IMR-90 (cell line): ENCODE results near the gene AAMP. TPM values are rescaled to one million over a fixed set of nuclear protein-coding genes. Genes with fewer than 3 reads are reported as not detected.
A peak's percentile ranks its signal among the peaks of the same experiment; 100 is the strongest.

ENCODE experiments used
- ATAC-seq: fragments of 200-7000 bp; cut with Tn5 transposase; 2 replicates; pipeline ENCODE4 v1.9.1; 2020; ENCODE audit warnings: low read depth, mild to moderate bottlenecking, moderate library complexity
- BruUV-seq: library from RNA; stranded (reverse); fragments of 400-500 nt; replicated peaks from 2 replicates; lab custom pipeline; 2021; lab: Mats Ljungman, UMichigan
- CTCF ChIA-PET: fragments of 300-600 bp; formaldehyde crosslinking; extraction: SDS; loops from one replicate; lab custom pipeline; 2021; ENCODE audit warnings: antibody characterized with exemption; lab: Yijun Ruan, JAX
- POLR2A ChIA-PET: fragments of 300-600 bp; sonication (Branson Sonifier 250); formaldehyde crosslinking; loops from one replicate; lab custom pipeline; 2022; ENCODE audit warnings: antibody characterized with exemption; ENCODE audit not compliant: unreplicated experiment; lab: Charles Lee
- DNase-seq: peaks from one replicate; pipeline ENCODE4 v3.0.0; 2013
- H2AFZ ChIP-seq: replicated peaks from 2 replicates; pipeline ENCODE3; 2013; ENCODE audit warnings: low read length, mild to moderate bottlenecking; ENCODE audit not compliant: poor library complexity
- H2AK5ac ChIP-seq: 2 replicates; pipeline ENCODE4 v1.6.1; 2013; ENCODE audit warnings: low read depth, low read length, inconsistent platforms
- H2AK9ac ChIP-seq: replicated peaks from 2 replicates; pipeline ENCODE3; 2013; ENCODE audit warnings: mild to moderate bottlenecking, low read depth, low read length, moderate library complexity; ENCODE audit not compliant: poor library complexity
- H2BK120ac ChIP-seq: 2 replicates; pipeline ENCODE4 v1.6.1; 2013; ENCODE audit warnings: low read depth, low read length, inconsistent platforms
- H2BK15ac ChIP-seq: 3 replicates; pipeline ENCODE4 v1.6.1; 2013; ENCODE audit warnings: low read depth, low read length, inconsistent platforms
- H2BK20ac ChIP-seq: 2 replicates; pipeline ENCODE4 v1.6.1; 2013; ENCODE audit warnings: low read depth, mild to moderate bottlenecking, inconsistent platforms, low read length, moderate library complexity
- H2BK5ac ChIP-seq: 2 replicates; pipeline ENCODE4 v1.6.1; 2013; ENCODE audit warnings: mild to moderate bottlenecking, low read depth, low read length, inconsistent platforms; ENCODE audit not compliant: poor library complexity, severe bottlenecking
- H3K14ac ChIP-seq: replicated peaks from 2 replicates; pipeline ENCODE4 v1.6.1; 2013; ENCODE audit warnings: low read depth, low read length, inconsistent platforms
- H3K18ac ChIP-seq: 2 replicates; pipeline ENCODE4 v1.6.1; 2013; ENCODE audit warnings: low read depth, low read length, control low read depth
- H3K23ac ChIP-seq: 2 replicates; pipeline ENCODE4 v1.6.1; 2013; ENCODE audit warnings: low read depth, low read length, inconsistent platforms
- H3K27ac ChIP-seq: 2 replicates; pipeline ENCODE4 v1.5.1; 2013; ENCODE audit warnings: mild to moderate bottlenecking, control low read depth, low read length; ENCODE audit not compliant: insufficient read depth
- H3K27me3 ChIP-seq: 2 replicates; pipeline ENCODE4 v1.6.1; 2013; ENCODE audit warnings: low read length; ENCODE audit not compliant: control insufficient read depth, insufficient read depth
- H3K36me3 ChIP-seq: 2 replicates; pipeline ENCODE4 v1.6.1; 2013; ENCODE audit warnings: low read length, mixed read lengths; ENCODE audit not compliant: control insufficient read depth, insufficient read depth
- H3K4ac ChIP-seq: 2 replicates; pipeline ENCODE4 v1.6.1; 2013; ENCODE audit warnings: low read depth, low read length, inconsistent platforms
- H3K4me1 ChIP-seq: 2 replicates; pipeline ENCODE4 v1.6.1; 2013; ENCODE audit warnings: low read length, mixed read lengths; ENCODE audit not compliant: control insufficient read depth, insufficient read depth
- H3K4me2 ChIP-seq: 2 replicates; pipeline ENCODE4 v1.6.1; 2013; ENCODE audit warnings: low read depth, mild to moderate bottlenecking, control low read depth, low read length, moderate library complexity
- H3K4me3 ChIP-seq: 2 replicates; pipeline ENCODE4 v1.5.1; 2013; ENCODE audit warnings: low read depth, mild to moderate bottlenecking, control low read depth, low read length, moderate library complexity; ENCODE audit not compliant: insufficient read depth
- H3K56ac ChIP-seq: 2 replicates; pipeline ENCODE4 v1.6.1; 2013; ENCODE audit warnings: low read length, inconsistent platforms; ENCODE audit not compliant: insufficient read depth; ENCODE audit errors: extremely low read depth
- H3K79me1 ChIP-seq, 2 experiments: 2 replicates each; pipeline ENCODE4 v1.6.1; 2013; ENCODE audit warnings: low read length in 2 of 2, inconsistent platforms in 1 of 2, low read depth in 1 of 2
- H3K9ac ChIP-seq: 2 replicates; pipeline ENCODE4 v1.6.1; 2013; ENCODE audit warnings: low read depth, low read length, control low read depth
- H3K9me1 ChIP-seq: 2 replicates; pipeline ENCODE4 v1.6.1; 2013; ENCODE audit warnings: low read length, inconsistent platforms; ENCODE audit not compliant: insufficient read depth
- H3K9me3 ChIP-seq: 2 replicates; pipeline ENCODE4 v1.6.1; 2013; ENCODE audit warnings: low read length; ENCODE audit not compliant: control insufficient read depth, insufficient read depth
- H4K20me1 ChIP-seq: 2 replicates; pipeline ENCODE4 v1.6.1; 2013; ENCODE audit warnings: low read length, inconsistent platforms; ENCODE audit not compliant: insufficient read depth
- H4K5ac ChIP-seq: 2 replicates; pipeline ENCODE4 v1.6.1; 2013; ENCODE audit warnings: mild to moderate bottlenecking, low read depth, low read length, control low read depth
- H4K8ac ChIP-seq, 2 experiments: 2 replicates each; pipeline ENCODE4 v1.6.1; 2013; ENCODE audit warnings: low read depth in 2 of 2, low read length in 2 of 2, control low read depth in 1 of 2, inconsistent platforms in 1 of 2
- H4K91ac ChIP-seq: 2 replicates; pipeline ENCODE4 v1.6.1; 2013; ENCODE audit warnings: low read depth, low read length, inconsistent platforms; ENCODE audit not compliant: insufficient read depth
- CEBPB ChIP-seq: IDR thresholded peaks from 2 replicates; pipeline ENCODE4 v1.6.1; 2012; ENCODE audit warnings: low read depth, low read length, improper control_type of control experiment
- CHD1 ChIP-seq: IDR thresholded peaks from 2 replicates; pipeline ENCODE4 v1.6.1; 2012; ENCODE audit warnings: low read depth, low read length, improper control_type of control experiment
- CTCF ChIP-seq: conservative IDR thresholded peaks from 2 replicates; pipeline ENCODE4 v1.5.1; 2012; ENCODE audit warnings: mild to moderate bottlenecking, low read depth, low read length, improper control_type of control experiment
- ELK1 ChIP-seq: fragments of 150-350 bp; IDR thresholded peaks from 2 replicates; pipeline ENCODE4 v1.6.1; 2016; ENCODE audit warnings: low read depth, mild to moderate bottlenecking, low read length, moderate library complexity, borderline replicate concordance
- MAFK ChIP-seq: IDR thresholded peaks from 2 replicates; pipeline ENCODE4 v1.6.1; 2012; ENCODE audit warnings: low read depth, low read length, improper control_type of control experiment
- MXI1 ChIP-seq: IDR thresholded peaks from 2 replicates; pipeline ENCODE4 v1.6.1; 2012; ENCODE audit warnings: low read depth, mild to moderate bottlenecking, low read length, moderate library complexity, borderline replicate concordance
- NFE2L2 ChIP-seq: fragments of 150-350 bp; IDR thresholded peaks from 2 replicates; pipeline ENCODE4 v1.6.1; 2016; ENCODE audit warnings: low read depth, mild to moderate bottlenecking, low read length
- SMC3 ChIP-seq: fragments of 150-350 bp; IDR thresholded peaks from 2 replicates; pipeline ENCODE4 v1.6.1; 2016; ENCODE audit warnings: low read depth, mild to moderate bottlenecking, antibody characterized with exemption, low read length, moderate library complexity
- USF2 ChIP-seq: fragments of 150-350 bp; IDR thresholded peaks from 2 replicates; pipeline ENCODE4 v1.6.1; 2017; ENCODE audit warnings: mild to moderate bottlenecking, antibody characterized with exemption, low read length, low read depth
- WGBS, 2 experiments: methylation state at CpG; one replicate each; pipeline versions ENCODE4 v1.1.5 to v1.1.7; 2013; ENCODE audit warnings: missing lambda C conversion rate in 2 of 2; ENCODE audit not compliant: insufficient read length in 1 of 2; ENCODE audit errors: extremely low coverage in 2 of 2; 5-methylcytosine and 5-hydroxymethylcytosine counted together
- dilution Hi-C: fragments of 300-500 bp; cut with HindIII; formaldehyde crosslinking; loops from one replicate; pipeline ENCODE4 v1.14.3; 2018; ENCODE audit warnings: low sequenced_read_pairs; ENCODE audit not compliant: unreplicated experiment
- in situ Hi-C: fragments of 300-500 bp; cut with MboI; formaldehyde crosslinking; loops from 3 replicates; pipeline ENCODE4 v1.14.3; 2019; ENCODE audit warnings: low sequenced_read_pairs, inconsistent platforms, mixed read lengths
- intact Hi-C: fragments of 100-400 bp; cut with micrococcal nuclease; formaldehyde crosslinking; loops from 2 replicates; pipeline ENCODE4 v1.10.0; 2022
- polyA plus RNA-seq, 3 experiments: library from polyadenylated mRNA; depleted of rRNA; stranded (reverse); fragments of >200 nt; gene quantifications; 2 replicates each; pipeline ENCODE4 v1.2.3, GENCODE V29; 2012; ENCODE audit warnings: low replicate concordance in 1 of 3
- total RNA-seq: library from RNA; depleted of rRNA; stranded (reverse); fragments of >200 nt; gene quantifications from 2 replicates; pipeline ENCODE4 v1.2.3, GENCODE V29; 2012

Gene AAMP
- total and polyA plus RNA-seq, 2 of the 4 experiments (the other 2 are of a cell fraction), result 104 to 112 TPM

GRCh38 chr2:218261423-218262236 is 8.3 kb downstream of the AAMP start (continued):
- TF ChIP-seq MXI1 (no peak), MAFK (no peak), CHD1 (no peak)

- no peaks in the 10 kb centered on the region for H3K9me3 ChIP-seq
- no peak within 1 kb of the TSS for H2BK20ac ChIP-seq
- H3K4ac ChIP-seq, result peak within 1 kb of the TSS; percentile 48
- H4K5ac ChIP-seq, result no peak within 1 kb of the TSS
- peaks cover 0 to 3% of the 10 kb centered on the region in 2 experiments; a peak in 1 of 4 replicates for H3K79me1 ChIP-seq
- H3K14ac ChIP-seq, result no peak within 1 kb of the TSS
- H3K9ac ChIP-seq, result no peak within 1 kb of the TSS
- H3K36me3 ChIP-seq, result peaks cover 29% of the 10 kb centered on the region
- ATAC-seq (no peak), DNase-seq (no peak)
- CTCF ChIA-PET, result no interaction called here
- H2AK5ac ChIP-seq, result no peak within 1 kb of the TSS
- H3K4me2 ChIP-seq, result no peak within 1 kb of the TSS
- H3K27ac ChIP-seq, result no peak within 1 kb of the TSS
- in situ Hi-C loops (no loop called here), dilution Hi-C loops (no loop called here), intact Hi-C loops (no loop called here)
- no peak within 1 kb of the TSS for H4K91ac ChIP-seq
- peaks cover 12% of the 10 kb centered on the region for H3K4me1 ChIP-seq
- BruUV-seq, result no TSS peak
- no peaks in the 10 kb centered on the region for H3K27me3 ChIP-seq
- peak within 1 kb of the TSS; percentile 34 for H2AK9ac ChIP-seq
- POLR2A ChIA-PET, result no interaction called here
- TF ChIP-seq CEBPB, result no peak
- no peak for TF ChIP-seq NFE2L2
- TF ChIP-seq ELK1, result no peak
- TF ChIP-seq SMC3, result no peak
- no peak for TF ChIP-seq USF2
- no peak for TF ChIP-seq CTCF
- no peak for TF ChIP-seq MXI1
- no peak within 1 kb of the TSS for H2BK120ac ChIP-seq
- no peak within 1 kb of the TSS for H3K4me3 ChIP-seq
- H3K56ac ChIP-seq, result no peak within 1 kb of the TSS
- H3K9me1 ChIP-seq, result no peaks in the 10 kb centered on the region; the same call in 1 of the 2 replicates
- H3K23ac ChIP-seq, result no peak within 1 kb of the TSS; the same call in 1 of the 2 replicates
- no peak within 1 kb of the TSS for H2BK15ac ChIP-seq
- H4K8ac ChIP-seq, result no peak within 1 kb of the TSS
- no peak within 1 kb of the TSS for H3K18ac ChIP-seq
- WGBS, 2 experiments, result 87% methylated on average over 3 of the region's 10 CpGs; no CpG with 5 or more reads in 1 of the 2 experiments
- H4K20me1 ChIP-seq, result peaks cover 7% of the 10 kb centered on the region; the same call in 1 of the 2 replicates
- no peak within 1 kb of the TSS for H2AFZ ChIP-seq
- H2BK5ac ChIP-seq, result no peak within 1 kb of the TSS
Observed at GRCh38 chr2:218260742-218261422, 9.1 kb downstream of the AAMP start, which contains the start of gene GPBAR1. TSS of gene GPBAR1 (plus strand) at chr2:218261015. CDS start at chr2:218262725, 1,710 bp downstream.
